Measurements from ENCODE around the gene DNAH14.
A peak's percentile ranks its signal among the peaks of the same experiment; 100 is the strongest.

DNAH14 gene

GRCh38 chr1:225415967-225416745 lies 486.7 kb downstream of the DNAH14 start (continued):
- TF ChIP-seq, protein P1, sequence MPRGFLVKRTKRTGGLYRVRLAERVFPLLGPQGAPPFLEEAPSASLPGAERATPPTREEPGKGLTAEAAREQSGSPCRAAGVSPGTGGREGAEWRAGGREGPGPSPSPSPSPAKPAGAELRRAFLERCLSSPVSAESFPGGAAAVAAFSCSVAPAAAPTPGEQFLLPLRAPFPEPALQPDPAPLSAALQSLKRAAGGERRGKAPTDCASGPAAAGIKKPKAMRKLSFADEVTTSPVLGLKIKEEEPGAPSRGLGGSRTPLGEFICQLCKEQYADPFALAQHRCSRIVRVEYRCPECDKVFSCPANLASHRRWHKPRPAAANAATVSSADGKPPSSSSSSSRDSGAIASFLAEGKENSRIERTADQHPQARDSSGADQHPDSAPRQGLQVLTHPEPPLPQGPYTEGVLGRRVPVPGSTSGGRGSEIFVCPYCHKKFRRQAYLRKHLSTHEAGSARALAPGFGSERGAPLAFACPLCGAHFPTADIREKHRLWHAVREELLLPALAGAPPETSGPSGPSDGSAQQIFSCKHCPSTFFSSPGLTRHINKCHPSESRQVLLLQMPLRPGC (tag by site-specific recombination; IDR thresholded peaks at IDR 0.05) = no peak
- TF ChIP-seq YY2 (tag by site-specific recombination; IDR thresholded peaks at IDR 0.05) (no peak), SALL2 (tag by site-specific recombination; IDR thresholded peaks at IDR 0.05; ENCODE audit: borderline replicate concordance) (no peak), ZNF521 (tag by site-specific recombination; IDR thresholded peaks at IDR 0.05) (no peak)

GRCh38 chr1:225418059-225418458 lies 488.6 kb downstream of the DNAH14 start:
- POLR2A ChIA-PET = no interaction called here
- H3K9me3 ChIP-seq (ENCODE audit: control insufficient read depth, insufficient read depth, low read depth, low read length) = no peaks in the 10 kb centered on the region
- H3K36me3 ChIP-seq (ENCODE audit: control insufficient read depth in 2 of 2, insufficient read depth in 1 of 2, low read length in 2 of 2) = peaks cover 79 to 90% of the 10 kb centered on the region in 2 experiments
- CTCF ChIA-PET = interaction anchor here (0.7 to 1.4 kb wide), 7 partner anchors 8 to 72 kb away, joined by 3 to 7 read pairs (median 3); no protein-coding TSS in a partner anchor
- H3K4me3 ChIP-seq (ENCODE audit: low read depth, low read length) = no peak overlapping the region
- peak overlapping the region; percentile 9; the same call in 1 of the 2 replicates for H3K27ac ChIP-seq (ENCODE audit: extremely low read depth, low read depth, low read length)
- H3K4me1 ChIP-seq (ENCODE audit: control insufficient read depth, insufficient read depth, low read length) = peaks cover 13% of the 10 kb centered on the region; the same call in 1 of the 2 replicates
- TF ChIP-seq ZNF394 (tag by site-specific recombination; IDR thresholded peaks at IDR 0.05; ENCODE audit: borderline replicate concordance) (no peak), ZNF19 (tag by site-specific recombination; IDR thresholded peaks at IDR 0.05; ENCODE audit: low read depth) (no peak), ZNF843 (tag by site-specific recombination; IDR thresholded peaks at IDR 0.05) (no peak), ZNF37A (tag by site-specific recombination; IDR thresholded peaks at IDR 0.05) (no peak), ZNF513 (tag by site-specific recombination; IDR thresholded peaks at IDR 0.05) (no peak), GFI1B (tag by site-specific recombination; IDR thresholded peaks at IDR 0.05) (peak; percentile 59; the same call in 1 of the 2 replicates), ZNF777 (tag by site-specific recombination; IDR thresholded peaks at IDR 0.05; ENCODE audit: borderline replicate concordance) (no peak), WT1 (tag by site-specific recombination; IDR thresholded peaks at IDR 0.05) (peak; percentile 55; the same call in 1 of the 2 replicates)
- TF ChIP-seq, protein P2, sequence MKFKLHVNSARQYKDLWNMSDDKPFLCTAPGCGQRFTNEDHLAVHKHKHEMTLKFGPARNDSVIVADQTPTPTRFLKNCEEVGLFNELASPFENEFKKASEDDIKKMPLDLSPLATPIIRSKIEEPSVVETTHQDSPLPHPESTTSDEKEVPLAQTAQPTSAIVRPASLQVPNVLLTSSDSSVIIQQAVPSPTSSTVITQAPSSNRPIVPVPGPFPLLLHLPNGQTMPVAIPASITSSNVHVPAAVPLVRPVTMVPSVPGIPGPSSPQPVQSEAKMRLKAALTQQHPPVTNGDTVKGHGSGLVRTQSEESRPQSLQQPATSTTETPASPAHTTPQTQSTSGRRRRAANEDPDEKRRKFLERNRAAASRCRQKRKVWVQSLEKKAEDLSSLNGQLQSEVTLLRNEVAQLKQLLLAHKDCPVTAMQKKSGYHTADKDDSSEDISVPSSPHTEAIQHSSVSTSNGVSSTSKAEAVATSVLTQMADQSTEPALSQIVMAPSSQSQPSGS (tag by site-specific recombination; IDR thresholded peaks at IDR 0.05; ENCODE audit: low read depth) = no peak

- Histone ChIP-seq H3K36me3 (ENCODE audit: control insufficient read depth in 2 of 2, insufficient read depth in 1 of 2, low read length in 2 of 2) (peaks cover 74 to 86% of the 10 kb centered on the region in 2 experiments), H3K4me3 (ENCODE audit: low read depth, low read length) (no peak overlapping the region), H3K4me1 (ENCODE audit: control insufficient read depth, insufficient read depth, low read length) (peaks cover 18% of the 10 kb centered on the region; the same call in 1 of the 2 replicates), H3K27ac (ENCODE audit: extremely low read depth, low read depth, low read length) (no peak overlapping the region), H3K9me3 (ENCODE audit: control insufficient read depth, insufficient read depth, low read depth, low read length) (no peaks in the 10 kb centered on the region)
- CTCF ChIA-PET = interaction anchor here (0.7 to 1.4 kb wide), 7 partner anchors 8 to 73 kb away, joined by 3 to 7 read pairs (median 3); no protein-coding TSS in a partner anchor
- POLR2A ChIA-PET = no interaction called here
- TF ChIP-seq, protein P3, sequence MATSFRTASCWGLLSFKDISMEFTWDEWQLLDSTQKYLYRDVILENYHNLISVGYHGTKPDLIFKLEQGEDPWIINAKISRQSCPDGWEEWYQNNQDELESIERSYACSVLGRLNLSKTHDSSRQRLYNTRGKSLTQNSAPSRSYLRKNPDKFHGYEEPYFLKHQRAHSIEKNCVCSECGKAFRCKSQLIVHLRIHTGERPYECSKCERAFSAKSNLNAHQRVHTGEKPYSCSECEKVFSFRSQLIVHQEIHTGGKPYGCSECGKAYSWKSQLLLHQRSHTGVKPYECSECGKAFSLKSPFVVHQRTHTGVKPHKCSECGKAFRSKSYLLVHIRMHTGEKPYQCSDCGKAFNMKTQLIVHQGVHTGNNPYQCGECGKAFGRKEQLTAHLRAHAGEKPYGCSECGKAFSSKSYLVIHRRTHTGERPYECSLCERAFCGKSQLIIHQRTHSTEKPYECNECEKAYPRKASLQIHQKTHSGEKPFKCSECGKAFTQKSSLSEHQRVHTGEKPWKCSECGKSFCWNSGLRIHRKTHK (tag by site-specific recombination; IDR thresholded peaks at IDR 0.05) = no peak
- TF ChIP-seq IKZF3 (tag by site-specific recombination; IDR thresholded peaks at IDR 0.05) (no peak), ZNF202 (tag by site-specific recombination; IDR thresholded peaks at IDR 0.05; ENCODE audit: borderline replicate concordance) (no peak), ZFHX2 (tag by site-specific recombination; conservative IDR thresholded peaks at IDR 0.05) (peak; percentile 58), ZNF449 (tag by site-specific recombination; IDR thresholded peaks at IDR 0.05) (no peak), ZNF266 (tag by site-specific recombination; IDR thresholded peaks at IDR 0.05; ENCODE audit: low read depth) (no peak), REPIN1 (tag by site-specific recombination; IDR thresholded peaks at IDR 0.05; ENCODE audit: low read depth) (no peak), ZNF701 (tag by site-specific recombination; IDR thresholded peaks at IDR 0.05) (no peak)
- TF ChIP-seq, protein P4, sequence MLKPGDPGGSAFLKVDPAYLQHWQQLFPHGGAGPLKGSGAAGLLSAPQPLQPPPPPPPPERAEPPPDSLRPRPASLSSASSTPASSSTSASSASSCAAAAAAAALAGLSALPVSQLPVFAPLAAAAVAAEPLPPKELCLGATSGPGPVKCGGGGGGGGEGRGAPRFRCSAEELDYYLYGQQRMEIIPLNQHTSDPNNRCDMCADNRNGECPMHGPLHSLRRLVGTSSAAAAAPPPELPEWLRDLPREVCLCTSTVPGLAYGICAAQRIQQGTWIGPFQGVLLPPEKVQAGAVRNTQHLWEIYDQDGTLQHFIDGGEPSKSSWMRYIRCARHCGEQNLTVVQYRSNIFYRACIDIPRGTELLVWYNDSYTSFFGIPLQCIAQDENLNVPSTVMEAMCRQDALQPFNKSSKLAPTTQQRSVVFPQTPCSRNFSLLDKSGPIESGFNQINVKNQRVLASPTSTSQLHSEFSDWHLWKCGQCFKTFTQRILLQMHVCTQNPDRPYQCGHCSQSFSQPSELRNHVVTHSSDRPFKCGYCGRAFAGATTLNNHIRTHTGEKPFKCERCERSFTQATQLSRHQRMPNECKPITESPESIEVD (tag by site-specific recombination; IDR thresholded peaks at IDR 0.05) = peak; percentile 70
Observed at GRCh38 chr1:225418598-225418997, 489.1 kb downstream of the DNAH14 start.
